A549 (cell line): ENCODE results near the gene MPRIP. TPM values are rescaled to one million over a fixed set of nuclear protein-coding genes. Genes with fewer than 3 reads are reported as not detected.

Experiments used
- ATAC-seq, 2 experiments: fragments of 200-7000 bp in 1 of 2; fragments of >200 bp in 1 of 2; cut with Nextera tagmentation in 1 of 2; cut with Tn5 transposase in 1 of 2; 3 replicates each; pipeline versions ENCODE4 v1.8.0 to v1.9.1; 2018 to 2020; ENCODE audit warnings: mild to moderate bottlenecking in 1 of 2, moderate library complexity in 1 of 2
- CTCF ChIA-PET: fragments of 300-600 bp; sonication (Branson Sonifier 250); formaldehyde crosslinking; extraction: SDS; loops from one replicate; lab custom pipeline; 2021; ENCODE audit warnings: antibody characterized with exemption, inconsistent platforms; lab: Yijun Ruan, JAX
- POLR2A ChIA-PET: fragments of 350-600 bp; formaldehyde crosslinking; extraction: SDS; loops from one replicate; lab custom pipeline; 2021; ENCODE audit warnings: antibody characterized with exemption, inconsistent platforms; lab: Yijun Ruan, JAX
- DNase-seq, 2 experiments: peaks; one replicate each; pipeline versions ENCODE4 v3.0.0 to v3.0.0-alpha.2; 2011 to 2016; ENCODE audit warnings: low read depth in 1 of 2, low spot score in 1 of 2
- FAIRE-seq: peaks from 2 replicates; lab custom pipeline; 2011; peaks lifted over from hg19 to GRCh38; lab: Jason Lieb, UNC
- H3K27ac ChIP-seq, 2 experiments: fragments of >200 bp; sonication (Bioruptor Twin); formaldehyde crosslinking; 3 replicates each; pipeline ENCODE4 v1.5.1; 2016 to 2017
- H3K4me1 ChIP-seq: fragments of >200 bp; sonication (Bioruptor Twin); formaldehyde crosslinking; 3 replicates; pipeline ENCODE4 v1.6.1; 2016
- H3K4me2 ChIP-seq: fragments of >200 bp; sonication (Bioruptor Twin); formaldehyde crosslinking; 3 replicates; pipeline ENCODE4 v1.6.1; 2016
- H3K4me3 ChIP-seq: fragments of >200 bp; sonication (Bioruptor Twin); formaldehyde crosslinking; 3 replicates; pipeline ENCODE4 v1.5.1; 2016
- H3K9me3 ChIP-seq: fragments of >200 bp; sonication (Bioruptor Twin); formaldehyde crosslinking; 3 replicates; pipeline ENCODE4 v1.6.1; 2016
- ATOH8 ChIP-seq: fragments of 250-450 bp; sonication (Bioruptor Pico); IDR thresholded peaks from 2 replicates; pipeline ENCODE4 v1.5.0; 2020; ENCODE audit warnings: low read depth, mild to moderate bottlenecking, moderate library complexity
- CBX8 ChIP-seq: fragments of 200-600 bp; sonication (generic); IDR thresholded peaks from 2 replicates; pipeline ENCODE4 v1.6.1; 2016
- CEBPB ChIP-seq, 2 experiments: fragments of >200 bp in 1 of 2; sonication (Bioruptor Twin) in 1 of 2; formaldehyde crosslinking in 1 of 2; IDR thresholded peaks; 2 replicates each; pipeline ENCODE4 v1.6.1; 2012 to 2016
- CHD2 ChIP-seq: fragments of 150-350 bp; IDR thresholded peaks from 2 replicates; pipeline ENCODE4 v1.6.1; 2014; ENCODE audit warnings: low read length; ENCODE audit not compliant: partially characterized antibody
- CTCF ChIP-seq: fragments of >200 bp; sonication (Bioruptor Twin); formaldehyde crosslinking; IDR thresholded peaks from 3 replicates; pipeline ENCODE4 v1.5.1; 2016
- E2F6 ChIP-seq: IDR thresholded peaks from 2 replicates; pipeline ENCODE4 v1.6.1; 2012; ENCODE audit warnings: low read depth, borderline replicate concordance
- EHMT2 ChIP-seq: fragments of 200-600 bp; sonication (generic); IDR thresholded peaks from 2 replicates; pipeline ENCODE4 v1.6.1; 2016; ENCODE audit warnings: antibody characterized with exemption, low read depth, mild to moderate bottlenecking, moderate library complexity
- EP300 ChIP-seq, 2 experiments: fragments of >200 bp; sonication (Bioruptor Twin); formaldehyde crosslinking; IDR thresholded peaks; 2 replicates in 1 of 2; 3 replicates in 1 of 2; pipeline ENCODE4 v1.6.1; 2016 to 2017
- ESRRA ChIP-seq: fragments of 150-350 bp; IDR thresholded peaks from 2 replicates; pipeline ENCODE4 v1.6.1; 2014; ENCODE audit warnings: mild to moderate bottlenecking, low read length, borderline replicate concordance
- FOSB ChIP-seq: fragments of 250-450 bp; sonication (Bioruptor Pico); IDR thresholded peaks from 2 replicates; pipeline ENCODE4 v1.5.0; 2020; ENCODE audit warnings: mild to moderate bottlenecking, moderate library complexity
- FOSL2 ChIP-seq, 2 experiments: fragments of 450-650 bp in 1 of 2; fragments of >200 bp in 1 of 2; sonication (Bioruptor Twin) in 1 of 2; formaldehyde crosslinking; IDR thresholded peaks; 2 replicates each; pipeline versions ENCODE4 v1.5.0 to v1.6.1; 2016 to 2020; ENCODE audit warnings: mild to moderate bottlenecking in 1 of 2, moderate library complexity in 1 of 2
- GATA3 ChIP-seq: IDR thresholded peaks from 2 replicates; pipeline ENCODE4 v1.6.1; 2012; ENCODE audit warnings: borderline replicate concordance
- HEYL ChIP-seq: fragments of 250-450 bp; sonication (Bioruptor Pico); IDR thresholded peaks from 2 replicates; pipeline ENCODE4 v1.8.0; 2021; ENCODE audit warnings: mild to moderate bottlenecking, moderate library complexity
- HOXB13 ChIP-seq: fragments of 250-450 bp; sonication (Bioruptor Pico); IDR thresholded peaks from 2 replicates; pipeline ENCODE4 v1.5.0; 2020; ENCODE audit warnings: low read depth, mild to moderate bottlenecking, moderate library complexity
- KDM5A ChIP-seq: fragments of 200-600 bp; sonication (generic); IDR thresholded peaks from 2 replicates; pipeline ENCODE4 v1.6.1; 2016; ENCODE audit warnings: antibody characterized with exemption, mild to moderate bottlenecking
- MAFK ChIP-seq: fragments of 450-650 bp; IDR thresholded peaks from 2 replicates; pipeline ENCODE4 v1.6.1; 2014; ENCODE audit not compliant: partially characterized antibody
- MAX ChIP-seq: IDR thresholded peaks from 2 replicates; pipeline ENCODE4 v1.6.1; 2012
- MAZ ChIP-seq: fragments of 150-350 bp; IDR thresholded peaks from 2 replicates; pipeline ENCODE4 v1.6.1; 2014; ENCODE audit warnings: antibody characterized with exemption, low read depth, low read length, borderline replicate concordance
- MYC ChIP-seq: IDR thresholded peaks from 2 replicates; pipeline ENCODE4 v1.6.1; 2012; ENCODE audit warnings: mild to moderate bottlenecking, inconsistent platforms, low read length, improper control_type of control experiment, borderline replicate concordance
- NFE2L2 ChIP-seq: fragments of 150-350 bp; conservative IDR thresholded peaks from 2 replicates; pipeline ENCODE4 v1.6.1; 2014; ENCODE audit warnings: low read length
- POLR2A ChIP-seq: IDR thresholded peaks from 2 replicates; pipeline ENCODE4 v1.6.1; 2012; ENCODE audit warnings: mild to moderate bottlenecking, low read length
- RNF2 ChIP-seq: fragments of 200-600 bp; sonication (generic); IDR thresholded peaks from 2 replicates; pipeline ENCODE4 v1.6.1; 2016; ENCODE audit warnings: low read depth, mild to moderate bottlenecking, antibody characterized with exemption, moderate library complexity, borderline replicate concordance
- ZC3H11A ChIP-seq: fragments of 450-650 bp; IDR thresholded peaks from 2 replicates; pipeline ENCODE4 v1.6.1; 2014; ENCODE audit warnings: antibody characterized with exemption, mild to moderate bottlenecking
- WGBS: methylation state at CpG from one replicate; pipeline ENCODE4 v1.1.6; 2017; ENCODE audit errors: missing lambda C conversion rate; 5-methylcytosine and 5-hydroxymethylcytosine counted together
- polyA plus RNA-seq, 4 experiments: library from polyadenylated mRNA; depleted of rRNA in 3 of 4; stranded (reverse); fragments of >200 nt; fragmentation: RNase III in 1 of 4; extraction: RNeasy Plus Mini Kit Qiagen cat#74134 plus additional on column Dnase treatment in 1 of 4; gene quantifications; 2 replicates in 3 of 4; 3 replicates in 1 of 4; pipeline ENCODE4 v1.2.3, GENCODE V29; 2011 to 2017

The MPRIP gene
- polyA plus RNA-seq, 2 of the 4 experiments (the other 2 are of a cell fraction), result 147 to 228 TPM

- no peak for DNase-seq
- TF ChIP-seq CHD2, result no peak
- no peak for TF ChIP-seq RNF2
- TF ChIP-seq MAFK, result no peak
- no peak for TF ChIP-seq ATOH8 (CRISPR knock-in tag)
- no peak for TF ChIP-seq ESRRA
- no peak for TF ChIP-seq EHMT2
- TF ChIP-seq FOSB (CRISPR knock-in tag), result no peak
- no peak for TF ChIP-seq HEYL
- no peak for TF ChIP-seq MAX
- TF ChIP-seq ZC3H11A, result no peak
- TF ChIP-seq CBX8, result no peak
- no peak for TF ChIP-seq CTCF
- TF ChIP-seq EP300 (IDR thresholded peaks at IDR 0.05), result no peak
- TF ChIP-seq HOXB13 (CRISPR knock-in tag), result no peak
- no peak for TF ChIP-seq CEBPB (IDR thresholded peaks at IDR 0.05)
- TF ChIP-seq MYC, result no peak
- TF ChIP-seq E2F6, result no peak
- TF ChIP-seq NFE2L2, result no peak
- no peak for FAIRE-seq
- Histone ChIP-seq H3K27ac (peak overlapping the region in 1 of 2 experiments; percentile 74; a peak in 3 of 6 replicates), H3K4me3 (no peak overlapping the region), H3K4me2 (no peak overlapping the region), H3K4me1 (peaks cover 61% of the 10 kb centered on the region), H3K9me3 (no peaks in the 10 kb centered on the region)
- 81% methylated on average over 7 of the region's 7 CpGs for WGBS
- ChIA-PET POLR2A (no interaction called here), CTCF (interaction anchor here (2.3 kb wide), 1 partner anchor 36 kb away, joined by 11 read pairs; no protein-coding TSS in a partner anchor)
- no peak for ATAC-seq
These were observed 63.7 kb downstream of the MPRIP start for GRCh38 chr17:17105976-17106375.

DNA sequence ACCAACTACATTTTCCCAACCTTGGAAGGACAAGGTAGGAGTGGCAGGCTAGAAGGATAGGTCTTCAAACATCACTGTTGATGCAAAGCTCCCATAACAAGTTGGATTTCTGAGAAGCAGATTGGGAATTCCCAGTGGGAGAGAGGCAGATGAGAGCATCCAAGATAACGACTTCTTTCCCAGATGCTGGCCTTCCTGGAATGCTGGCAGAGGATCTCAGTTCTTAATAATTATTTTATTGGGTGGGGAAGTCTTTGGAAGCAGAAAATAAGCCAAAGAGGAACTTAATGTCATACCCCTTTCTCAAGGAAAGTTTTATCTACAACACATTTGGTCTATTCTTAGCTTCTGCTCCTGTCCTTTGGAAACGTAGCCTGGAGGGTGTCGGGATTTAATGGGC is 64.5 kb downstream of the MPRIP start:
- Histone ChIP-seq H3K4me1 (peaks cover 68% of the 10 kb centered on the region), H3K4me3 (no peak overlapping the region), H3K27ac (peak overlapping the region in 1 of 2 experiments; percentile 74; a peak in 3 of 6 replicates), H3K9me3 (no peaks in the 10 kb centered on the region), H3K4me2 (no peak overlapping the region)
- DNase-seq (no peak), ATAC-seq (no peak), FAIRE-seq (no peak)
- CTCF ChIA-PET, result interaction anchor here (0.7 kb wide), 1 partner anchor 16 kb away, joined by 3 read pairs; no protein-coding TSS in a partner anchor
- 81% methylated on average over 3 of the region's 3 CpGs for WGBS
- POLR2A ChIA-PET, result no interaction called here
- TF ChIP-seq POLR2A, result no peak
- TF ChIP-seq MAZ, result no peak
- no peak for TF ChIP-seq GATA3
- no peak for TF ChIP-seq MAFK
- TF ChIP-seq FOSL2 (IDR thresholded peaks at IDR 0.05), result no peak
- no peak for TF ChIP-seq FOSL2 (CRISPR knock-in tag; IDR thresholded peaks at IDR 0.05)
- TF ChIP-seq ATOH8 (CRISPR knock-in tag), result no peak
- TF ChIP-seq KDM5A, result no peak
